Neural crest cell (in vitro differentiated cells): ENCODE results near the gene CXXC1. TPM values are rescaled to one million over a fixed set of nuclear protein-coding genes. Genes with fewer than 3 reads are reported as not detected.
A peak's percentile ranks its signal among the peaks of the same experiment; 100 is the strongest.

ENCODE experiments used
- DNase-seq: peaks from one replicate; pipeline ENCODE4 v3.0.0; 2021; ENCODE audit warnings: low read depth, mixed read lengths, low spot score
- H3K27ac Mint-ChIP-seq: one replicate; pipeline ENCODE4 v1.8.0; 2021; ENCODE audit warnings: mild to moderate bottlenecking, mixed read lengths; ENCODE audit not compliant: unreplicated experiment
- H3K27me3 Mint-ChIP-seq: 2 replicates; pipeline ENCODE4 v1.8.0; 2021; ENCODE audit warnings: low read depth, mild to moderate bottlenecking, mixed read lengths
- H3K36me3 Mint-ChIP-seq: 2 replicates; pipeline ENCODE4 v1.8.0; 2021; ENCODE audit warnings: low read depth, mild to moderate bottlenecking, mixed read lengths
- H3K4me1 Mint-ChIP-seq: 2 replicates; pipeline ENCODE4 v1.8.0; 2021; ENCODE audit warnings: mixed read lengths
- H3K4me3 Mint-ChIP-seq: one replicate; pipeline ENCODE4 v1.8.0; 2021; ENCODE audit warnings: mild to moderate bottlenecking, mixed read lengths
- H3K9me3 Mint-ChIP-seq: 2 replicates; pipeline ENCODE4 v1.8.0; 2021; ENCODE audit warnings: mixed read lengths
- long read RNA-seq: library from polyadenylated mRNA; unstranded; transcript quantifications from one replicate; pipeline ENCODE4 v2.0.0, GENCODE V29; 2020
- total RNA-seq: library from RNA; stranded (reverse); gene quantifications from 2 replicates; pipeline ENCODE4 v1.2.1, GENCODE V29; 2021
- TF ChIP-seq, protein P1 (sequence below): fragments of 200-600 bp; sonication (generic); conservative IDR thresholded peaks from 2 replicates; pipeline ENCODE4 v1.5.0; 2021; ENCODE audit warnings: antibody characterized with exemption, mild to moderate bottlenecking

CXXC1 gene
- 101 and 108 TPM in 2 replicates for total RNA-seq
- long read RNA-seq, transcript CXXC1-201 (15 exons, 2,936 nt), result major isoform, 17 of 26 reads
- long read RNA-seq, partial matches to known transcripts, result 2 of 26 reads
- long read RNA-seq, other reads (novel, unspliced or antisense), result 6 of 26 reads

DNA sequence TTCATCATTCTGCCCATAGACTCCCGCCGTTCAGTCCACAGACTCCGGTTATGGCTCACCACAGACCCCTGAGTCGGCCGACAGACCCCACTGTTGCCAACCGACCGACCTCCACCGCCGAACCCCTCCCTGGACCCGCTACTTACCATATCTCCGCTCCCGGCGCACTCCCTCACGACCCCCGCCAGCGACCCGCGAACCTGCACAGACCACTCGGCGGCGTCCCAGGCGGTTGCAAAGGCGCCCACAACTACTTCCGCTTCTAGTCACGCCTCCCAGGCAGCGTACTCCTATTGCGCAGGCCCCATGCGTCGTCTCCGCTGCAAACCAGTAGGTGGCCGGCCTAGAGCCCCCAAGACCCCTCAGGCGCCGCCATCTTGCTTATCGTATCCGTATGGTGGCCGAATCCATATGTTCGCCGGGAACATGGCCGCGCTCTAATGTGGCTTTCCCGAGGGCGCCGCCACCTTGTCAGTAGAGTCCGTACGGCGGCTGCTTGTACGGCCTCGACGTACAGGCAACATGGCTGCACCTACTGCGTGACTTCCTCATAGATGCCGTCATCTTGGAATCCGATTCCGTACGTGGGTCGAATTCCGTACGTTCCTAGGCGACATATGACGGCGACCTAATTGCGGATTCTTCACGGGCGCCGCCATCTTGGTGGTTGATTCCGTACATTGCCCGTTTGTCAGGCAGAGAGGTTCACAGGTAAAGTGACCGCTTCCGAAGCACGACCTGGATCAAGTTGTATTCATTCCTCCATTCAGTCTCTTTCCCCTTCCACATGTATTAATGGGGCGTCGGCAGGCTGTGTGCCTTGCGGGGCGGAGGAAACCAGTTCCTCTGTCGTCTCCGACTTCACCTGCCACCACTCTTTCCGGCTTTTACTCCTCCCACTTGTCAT is at the start of gene CXXC1:
CXXC1 (minus strand) TSS at position 252 of the 907 bp plus-strand sequence; CDS start at position 149, 103 bp downstream.
- H3K9me3 Mint-ChIP-seq, result no peaks in the 10 kb centered on the region
- peaks cover 21% of the 10 kb centered on the region for H3K4me1 Mint-ChIP-seq
- peaks cover 11% of the 10 kb centered on the region for H3K36me3 Mint-ChIP-seq
- TF ChIP-seq, protein P1, sequence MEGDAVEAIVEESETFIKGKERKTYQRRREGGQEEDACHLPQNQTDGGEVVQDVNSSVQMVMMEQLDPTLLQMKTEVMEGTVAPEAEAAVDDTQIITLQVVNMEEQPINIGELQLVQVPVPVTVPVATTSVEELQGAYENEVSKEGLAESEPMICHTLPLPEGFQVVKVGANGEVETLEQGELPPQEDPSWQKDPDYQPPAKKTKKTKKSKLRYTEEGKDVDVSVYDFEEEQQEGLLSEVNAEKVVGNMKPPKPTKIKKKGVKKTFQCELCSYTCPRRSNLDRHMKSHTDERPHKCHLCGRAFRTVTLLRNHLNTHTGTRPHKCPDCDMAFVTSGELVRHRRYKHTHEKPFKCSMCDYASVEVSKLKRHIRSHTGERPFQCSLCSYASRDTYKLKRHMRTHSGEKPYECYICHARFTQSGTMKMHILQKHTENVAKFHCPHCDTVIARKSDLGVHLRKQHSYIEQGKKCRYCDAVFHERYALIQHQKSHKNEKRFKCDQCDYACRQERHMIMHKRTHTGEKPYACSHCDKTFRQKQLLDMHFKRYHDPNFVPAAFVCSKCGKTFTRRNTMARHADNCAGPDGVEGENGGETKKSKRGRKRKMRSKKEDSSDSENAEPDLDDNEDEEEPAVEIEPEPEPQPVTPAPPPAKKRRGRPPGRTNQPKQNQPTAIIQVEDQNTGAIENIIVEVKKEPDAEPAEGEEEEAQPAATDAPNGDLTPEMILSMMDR, result peak; percentile 70
- peaks cover 10% of the 10 kb centered on the region for H3K27me3 Mint-ChIP-seq
- H3K4me3 Mint-ChIP-seq, result peak within 1 kb of the TSS; percentile 98
- peak within 1 kb of the TSS; percentile 97 for H3K27ac Mint-ChIP-seq
- peak; percentile 95 for DNase-seq

DNA sequence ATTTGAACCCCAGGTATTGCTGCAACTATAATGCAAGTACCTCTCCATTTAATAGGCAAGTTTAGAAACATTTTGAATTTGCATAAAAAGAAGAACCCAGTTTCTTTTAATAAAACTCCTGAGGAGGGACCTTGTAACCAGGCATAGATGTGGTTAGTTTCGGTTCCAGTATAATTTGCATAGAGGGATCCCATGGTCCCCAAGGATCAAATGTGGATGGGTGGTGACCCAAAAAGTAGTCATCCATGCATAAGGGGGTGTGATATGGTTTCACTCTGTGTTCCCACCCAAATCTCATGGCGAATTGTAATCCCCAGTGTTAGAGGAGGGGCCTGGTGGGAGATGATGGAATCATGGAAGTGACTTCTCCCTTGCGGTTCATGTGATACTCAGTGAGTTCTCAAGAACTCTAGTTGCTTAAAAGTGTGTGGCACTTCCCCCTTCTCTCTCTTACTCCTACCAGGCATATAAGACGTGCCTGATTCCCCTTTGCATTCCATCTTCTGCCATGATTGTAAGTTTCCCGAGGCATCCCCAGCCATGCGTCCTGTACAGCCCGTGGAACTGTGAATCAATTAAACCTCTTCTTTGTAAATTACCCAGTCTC is 47.2 kb upstream of the CXXC1 start:
- H3K27ac Mint-ChIP-seq, result no peak overlapping the region
- H3K4me1 Mint-ChIP-seq, result peaks cover 6% of the 10 kb centered on the region
- no peaks in the 10 kb centered on the region for H3K27me3 Mint-ChIP-seq
- no peak for DNase-seq
- TF ChIP-seq, protein P1, result no peak
- H3K4me3 Mint-ChIP-seq, result no peak overlapping the region
- no peaks in the 10 kb centered on the region for H3K36me3 Mint-ChIP-seq
- peaks cover 6% of the 10 kb centered on the region for H3K9me3 Mint-ChIP-seq

DNA sequence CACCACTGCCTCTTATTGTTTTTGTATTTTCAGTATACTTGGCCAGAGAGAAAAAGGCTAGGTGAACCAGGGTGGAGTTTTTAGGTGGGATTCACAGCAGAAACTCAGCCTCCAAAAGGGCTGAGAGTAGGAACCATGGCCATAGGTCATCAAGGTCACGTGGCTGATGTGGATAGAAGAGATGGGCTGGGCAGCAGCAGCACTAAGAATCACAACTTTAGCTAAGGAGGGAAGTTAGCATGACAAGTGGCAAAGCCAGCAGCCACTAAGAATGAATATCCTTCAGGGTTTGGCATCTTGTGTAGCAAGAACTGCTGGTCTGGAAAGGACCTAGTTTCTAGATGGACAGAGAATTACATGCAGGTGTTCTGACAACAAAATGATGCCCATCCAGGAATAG is 44.2 kb upstream of the CXXC1 start:
- peaks cover 15% of the 10 kb centered on the region for H3K27me3 Mint-ChIP-seq
- H3K4me1 Mint-ChIP-seq, result no peaks in the 10 kb centered on the region
- no peak for DNase-seq
- TF ChIP-seq, protein P1, result no peak
- no peak overlapping the region for H3K4me3 Mint-ChIP-seq
- H3K9me3 Mint-ChIP-seq, result peaks cover 6% of the 10 kb centered on the region
- no peak overlapping the region for H3K27ac Mint-ChIP-seq
- no peaks in the 10 kb centered on the region for H3K36me3 Mint-ChIP-seq

DNA sequence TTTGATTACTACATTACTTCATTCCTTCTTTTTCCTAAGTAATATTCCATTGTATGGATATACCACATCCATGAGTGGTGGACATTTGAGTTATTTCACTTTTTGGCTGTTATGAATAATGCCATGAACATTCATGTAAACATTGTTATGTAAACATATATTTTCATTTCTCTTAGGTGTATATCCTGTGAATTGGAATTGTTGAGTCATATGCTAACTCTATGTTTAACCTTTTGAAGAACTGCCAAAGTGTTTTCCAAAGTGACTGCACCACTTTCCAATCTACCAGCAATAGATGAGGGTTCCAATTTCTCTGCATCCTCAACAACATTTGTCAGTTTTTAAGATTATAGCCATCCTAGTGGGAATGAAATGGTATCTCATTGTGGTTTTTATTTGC is 42.7 kb upstream of the CXXC1 start:
- Mint-ChIP-seq H3K9me3 (peaks cover 6% of the 10 kb centered on the region), H3K27ac (no peak overlapping the region), H3K36me3 (no peaks in the 10 kb centered on the region), H3K4me1 (no peaks in the 10 kb centered on the region), H3K27me3 (peaks cover 20% of the 10 kb centered on the region), H3K4me3 (no peak overlapping the region)
- TF ChIP-seq, protein P1, result no peak
- DNase-seq, result no peak

DNA sequence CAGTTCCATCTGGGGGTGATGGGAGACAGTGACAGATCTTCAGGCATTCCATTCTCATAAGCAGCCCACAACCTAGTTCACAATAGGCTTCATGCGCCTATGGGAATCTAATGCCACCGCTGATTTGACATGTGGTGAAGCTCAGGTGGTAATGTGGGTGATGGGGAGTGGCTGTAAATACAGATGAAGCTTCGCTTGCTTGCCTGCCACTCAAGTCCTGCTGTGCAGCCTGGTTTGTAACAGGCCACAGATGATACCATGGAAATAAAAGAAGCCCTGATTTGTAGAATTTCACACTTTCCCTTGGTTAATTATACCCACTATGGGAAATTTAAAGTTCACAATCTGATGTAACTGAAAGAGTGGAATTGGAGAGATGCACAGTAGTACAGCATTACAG is 40.5 kb upstream of the CXXC1 start:
- H3K4me1 Mint-ChIP-seq, result no peaks in the 10 kb centered on the region
- H3K27ac Mint-ChIP-seq, result no peak overlapping the region
- no peaks in the 10 kb centered on the region for H3K36me3 Mint-ChIP-seq
- peaks cover 6% of the 10 kb centered on the region for H3K9me3 Mint-ChIP-seq
- no peak for DNase-seq
- no peak overlapping the region for H3K4me3 Mint-ChIP-seq
- H3K27me3 Mint-ChIP-seq, result peaks cover 22% of the 10 kb centered on the region
- TF ChIP-seq, protein P1, result no peak
